Measurements from ENCODE around the gene LIN7B.
A peak's percentile ranks its signal among the peaks of the same experiment; 100 is the strongest.
"Not testable (repeated sequence)": the region's sequence is repeated elsewhere in the genome, so short reads cannot be mapped to it uniquely, and the experiment has no call there.

The LIN7B gene

DNA sequence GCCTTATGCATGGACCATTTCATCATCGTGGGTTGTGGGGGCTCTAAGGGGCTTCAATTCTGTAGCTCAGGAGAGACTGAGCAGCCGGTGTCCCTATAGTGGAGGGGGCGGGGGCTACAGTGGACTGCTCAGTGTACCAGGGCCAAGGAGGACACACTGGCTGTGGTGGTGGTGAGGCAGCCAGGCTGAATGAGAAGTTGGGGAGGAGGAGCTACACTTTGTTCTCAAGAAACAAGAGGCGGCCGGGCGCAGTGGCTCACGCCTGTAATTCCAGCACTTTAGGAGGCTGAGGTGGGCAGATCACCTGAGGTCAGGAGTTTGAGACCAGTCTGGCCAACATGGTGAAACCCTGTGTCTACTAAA lies 32.2 kb downstream of the LIN7B start:
- Histone ChIP-seq H3K27me3 (replicated peaks; ENCODE audit: control insufficient read depth, insufficient read depth, low read length, poor library complexity, severe bottlenecking) (peaks cover 40% of the 10 kb centered on the region), H3K4me1 (ENCODE audit: control insufficient read depth, insufficient read depth, low read length, poor library complexity, severe bottlenecking) (peaks cover 33% of the 10 kb centered on the region)
- not testable (repeated sequence) for H3K27ac ChIP-seq (ENCODE audit: insufficient read depth, low read length, poor library complexity, severe bottlenecking); H3K9me3 ChIP-seq (ENCODE audit: control insufficient read depth, low read length); DNase-seq; H3K4me3 ChIP-seq (ENCODE audit: insufficient read depth, low read depth, low read length, poor library complexity, severe bottlenecking); H3K36me3 ChIP-seq (ENCODE audit: control insufficient read depth, insufficient read depth, low read length)

DNA sequence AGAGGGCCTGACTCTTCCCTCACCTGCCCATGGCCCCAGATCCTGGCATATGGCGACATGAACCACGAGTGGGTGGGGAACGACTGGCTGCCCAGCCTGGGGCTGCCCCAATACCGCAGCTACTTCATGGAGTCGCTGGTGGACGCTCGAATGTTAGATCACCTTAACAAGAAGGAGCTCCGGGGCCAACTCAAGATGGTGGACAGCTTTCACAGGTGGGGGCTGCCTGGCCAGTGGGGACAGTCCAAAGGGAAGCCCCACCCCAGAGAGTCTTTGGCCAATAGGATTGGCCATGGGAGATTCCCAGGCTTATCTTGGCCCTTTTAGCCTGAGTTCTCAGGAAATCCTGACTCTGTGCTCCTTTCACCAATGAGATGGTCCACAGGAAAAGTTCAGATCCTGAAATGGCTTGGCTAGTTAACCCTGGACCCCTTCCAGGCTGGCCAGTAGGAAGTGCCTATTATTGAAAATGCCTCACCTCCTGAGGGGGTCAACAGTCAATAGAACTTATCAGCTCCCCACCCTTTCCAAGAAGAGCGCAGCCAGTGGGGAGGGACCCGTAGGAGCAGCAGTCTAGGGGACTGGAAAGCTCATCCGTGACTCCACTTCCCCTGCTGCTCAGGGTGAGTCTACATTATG lies 34.0 kb downstream of the LIN7B start:
- Histone ChIP-seq H3K27ac (ENCODE audit: insufficient read depth, low read length, poor library complexity, severe bottlenecking) (no peak overlapping the region), H3K9me3 (ENCODE audit: control insufficient read depth, low read length) (no peaks in the 10 kb centered on the region), H3K27me3 (replicated peaks; ENCODE audit: control insufficient read depth, insufficient read depth, low read length, poor library complexity, severe bottlenecking) (peaks cover 45% of the 10 kb centered on the region), H3K4me1 (ENCODE audit: control insufficient read depth, insufficient read depth, low read length, poor library complexity, severe bottlenecking) (peaks cover 30% of the 10 kb centered on the region), H3K4me3 (ENCODE audit: insufficient read depth, low read depth, low read length, poor library complexity, severe bottlenecking) (no peak overlapping the region), H3K36me3 (ENCODE audit: control insufficient read depth, insufficient read depth, low read length) (no peaks in the 10 kb centered on the region)
- DNase-seq = no peak

DNA sequence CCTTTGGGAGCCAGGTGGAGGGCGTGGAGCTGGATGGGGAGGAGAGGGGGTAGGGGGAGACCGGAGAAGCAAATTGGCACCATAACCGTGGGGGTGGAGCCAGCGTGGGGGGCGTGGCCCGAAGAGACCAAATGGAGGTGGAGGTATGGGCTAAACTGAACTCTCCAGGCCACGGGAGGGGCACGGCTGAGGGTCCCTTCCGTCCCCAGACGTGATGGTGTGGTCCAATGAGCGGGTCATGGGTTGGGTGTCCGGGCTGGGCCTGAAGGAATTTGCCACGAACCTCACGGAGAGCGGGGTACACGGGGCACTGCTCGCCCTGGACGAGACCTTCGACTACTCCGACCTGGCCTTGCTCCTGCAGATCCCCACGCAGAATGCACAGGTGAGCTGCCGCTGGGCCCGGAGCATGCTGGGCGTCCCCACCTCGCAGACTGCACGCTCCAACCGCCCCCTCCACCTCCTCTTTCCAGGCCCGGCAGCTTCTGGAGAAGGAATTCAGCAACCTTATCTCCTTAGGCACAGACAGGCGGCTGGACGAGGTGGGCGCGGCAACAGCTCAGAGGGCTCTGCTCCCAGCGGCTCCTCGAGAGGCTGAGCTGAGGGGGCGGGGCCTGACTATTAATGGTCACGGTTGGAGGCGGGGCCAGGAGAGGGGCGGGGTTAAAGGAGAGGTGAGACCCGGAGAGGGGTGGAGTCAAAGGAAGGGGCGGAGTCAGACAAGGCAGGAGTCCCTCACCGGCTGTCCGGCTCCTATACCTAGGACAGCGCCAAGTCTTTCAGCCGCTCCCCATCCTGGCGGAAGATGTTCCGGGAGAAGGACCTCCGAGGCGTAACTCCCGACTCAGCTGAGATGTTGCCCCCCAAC lies 34.8 kb downstream of the LIN7B start:
- peak; percentile 64 to 77 (median 75) for DNase-seq
- peaks cover 30% of the 10 kb centered on the region for H3K4me1 ChIP-seq (ENCODE audit: control insufficient read depth, insufficient read depth, low read length, poor library complexity, severe bottlenecking)
- H3K36me3 ChIP-seq (ENCODE audit: control insufficient read depth, insufficient read depth, low read length) = no peaks in the 10 kb centered on the region
- peak overlapping the region; percentile 59 for H3K4me3 ChIP-seq (ENCODE audit: insufficient read depth, low read depth, low read length, poor library complexity, severe bottlenecking)
- H3K27ac ChIP-seq (ENCODE audit: insufficient read depth, low read length, poor library complexity, severe bottlenecking) = no peak overlapping the region
- H3K9me3 ChIP-seq (ENCODE audit: control insufficient read depth, low read length) = no peaks in the 10 kb centered on the region
- peaks cover 45% of the 10 kb centered on the region for H3K27me3 ChIP-seq (replicated peaks; ENCODE audit: control insufficient read depth, insufficient read depth, low read length, poor library complexity, severe bottlenecking)

DNA sequence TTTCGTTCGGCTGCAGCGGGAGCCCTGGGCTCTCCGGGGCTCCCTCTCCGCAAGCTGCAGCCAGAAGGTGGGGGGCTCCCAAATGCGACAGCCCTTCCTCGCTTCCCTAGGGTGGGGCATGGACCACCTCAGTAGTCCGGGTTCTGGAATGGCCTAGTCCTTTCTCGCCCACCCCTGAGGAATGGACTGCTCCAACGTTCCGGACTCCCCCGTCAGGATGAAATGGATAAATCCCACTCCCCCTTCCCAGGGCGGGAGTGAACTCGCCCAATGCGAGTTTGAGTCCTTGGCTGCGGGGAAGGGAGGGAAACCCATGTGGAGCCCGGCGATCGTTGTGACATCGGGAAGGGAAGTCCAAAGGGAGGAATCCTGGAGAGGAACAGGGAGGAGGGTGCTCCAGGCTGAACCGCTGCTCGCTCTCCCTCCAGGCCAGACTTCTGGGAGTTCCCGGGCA lies 35.5 kb downstream of the LIN7B start:
- H3K27ac ChIP-seq (ENCODE audit: insufficient read depth, low read length, poor library complexity, severe bottlenecking) = no peak overlapping the region
- DNase-seq = no peak
- no peaks in the 10 kb centered on the region for H3K36me3 ChIP-seq (ENCODE audit: control insufficient read depth, insufficient read depth, low read length)
- peaks cover 43% of the 10 kb centered on the region for H3K27me3 ChIP-seq (replicated peaks; ENCODE audit: control insufficient read depth, insufficient read depth, low read length, poor library complexity, severe bottlenecking)
- peak overlapping the region; percentile 59 for H3K4me3 ChIP-seq (ENCODE audit: insufficient read depth, low read depth, low read length, poor library complexity, severe bottlenecking)
- H3K4me1 ChIP-seq (ENCODE audit: control insufficient read depth, insufficient read depth, low read length, poor library complexity, severe bottlenecking) = peaks cover 30% of the 10 kb centered on the region
- H3K9me3 ChIP-seq (ENCODE audit: control insufficient read depth, low read length) = no peaks in the 10 kb centered on the region

- Histone ChIP-seq H3K27ac (ENCODE audit: insufficient read depth, low read length, poor library complexity, severe bottlenecking) (no peak overlapping the region), H3K4me1 (ENCODE audit: control insufficient read depth, insufficient read depth, low read length, poor library complexity, severe bottlenecking) (peaks cover 30% of the 10 kb centered on the region), H3K27me3 (replicated peaks; ENCODE audit: control insufficient read depth, insufficient read depth, low read length, poor library complexity, severe bottlenecking) (peaks cover 43% of the 10 kb centered on the region), H3K9me3 (ENCODE audit: control insufficient read depth, low read length) (no peaks in the 10 kb centered on the region), H3K4me3 (ENCODE audit: insufficient read depth, low read depth, low read length, poor library complexity, severe bottlenecking) (peak overlapping the region; percentile 59), H3K36me3 (ENCODE audit: control insufficient read depth, insufficient read depth, low read length) (no peaks in the 10 kb centered on the region)
- peak in 2 of 3 donors; percentile 20 to 37 for DNase-seq
These were observed 36.2 kb downstream of the LIN7B start for GRCh38 chr19:49150106-49150943.

GRCh38 chr19:49150944-49151243 lies 36.7 kb downstream of the LIN7B start:
- no peak for DNase-seq
- H3K27ac ChIP-seq (ENCODE audit: insufficient read depth, low read length, poor library complexity, severe bottlenecking) = no peak overlapping the region
- H3K36me3 ChIP-seq (ENCODE audit: control insufficient read depth, insufficient read depth, low read length) = no peaks in the 10 kb centered on the region
- H3K27me3 ChIP-seq (replicated peaks; ENCODE audit: control insufficient read depth, insufficient read depth, low read length, poor library complexity, severe bottlenecking) = peaks cover 39% of the 10 kb centered on the region
- no peaks in the 10 kb centered on the region for H3K9me3 ChIP-seq (ENCODE audit: control insufficient read depth, low read length)
- peak overlapping the region; percentile 59 for H3K4me3 ChIP-seq (ENCODE audit: insufficient read depth, low read depth, low read length, poor library complexity, severe bottlenecking)
- peaks cover 30% of the 10 kb centered on the region for H3K4me1 ChIP-seq (ENCODE audit: control insufficient read depth, insufficient read depth, low read length, poor library complexity, severe bottlenecking)

- Histone ChIP-seq H3K4me3 (ENCODE audit: insufficient read depth, low read depth, low read length, poor library complexity, severe bottlenecking) (no peak overlapping the region), H3K36me3 (ENCODE audit: control insufficient read depth, insufficient read depth, low read length) (no peaks in the 10 kb centered on the region), H3K9me3 (ENCODE audit: control insufficient read depth, low read length) (no peaks in the 10 kb centered on the region), H3K27ac (ENCODE audit: insufficient read depth, low read length, poor library complexity, severe bottlenecking) (no peak overlapping the region), H3K27me3 (replicated peaks; ENCODE audit: control insufficient read depth, insufficient read depth, low read length, poor library complexity, severe bottlenecking) (peaks cover 34% of the 10 kb centered on the region), H3K4me1 (ENCODE audit: control insufficient read depth, insufficient read depth, low read length, poor library complexity, severe bottlenecking) (peaks cover 26% of the 10 kb centered on the region)
- DNase-seq = peak in 1 of 3 donors; percentile 26
These were observed 37.3 kb downstream of the LIN7B start for GRCh38 chr19:49151267-49152118.

DNA sequence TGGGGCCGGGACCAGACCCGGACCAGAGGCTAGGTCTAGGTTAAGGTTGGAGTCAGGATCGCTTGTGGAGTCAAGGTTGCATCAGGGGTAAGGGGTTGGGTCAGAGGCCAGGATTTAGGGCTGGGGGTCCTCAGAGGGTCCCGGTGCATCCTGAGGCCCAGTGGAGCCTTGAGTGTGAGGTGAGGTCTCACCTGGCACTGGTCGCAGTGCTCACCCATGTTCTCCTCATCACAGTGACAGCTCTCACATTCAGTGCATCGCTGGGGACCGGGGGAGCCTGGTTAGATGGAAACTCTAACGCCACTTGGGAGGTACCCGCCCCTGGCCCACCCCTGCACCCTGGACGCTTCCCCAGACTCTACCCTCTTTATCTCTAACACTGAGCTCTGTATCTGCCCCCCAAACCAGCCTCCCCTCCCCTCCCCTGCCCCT lies 38.0 kb downstream of the LIN7B start:
- H3K9me3 ChIP-seq (ENCODE audit: control insufficient read depth, low read length) = no peaks in the 10 kb centered on the region
- H3K4me1 ChIP-seq (ENCODE audit: control insufficient read depth, insufficient read depth, low read length, poor library complexity, severe bottlenecking) = peaks cover 26% of the 10 kb centered on the region
- H3K27ac ChIP-seq (ENCODE audit: insufficient read depth, low read length, poor library complexity, severe bottlenecking) = no peak overlapping the region
- no peak for DNase-seq
- H3K36me3 ChIP-seq (ENCODE audit: control insufficient read depth, insufficient read depth, low read length) = no peaks in the 10 kb centered on the region
- H3K4me3 ChIP-seq (ENCODE audit: insufficient read depth, low read depth, low read length, poor library complexity, severe bottlenecking) = no peak overlapping the region
- peaks cover 34% of the 10 kb centered on the region for H3K27me3 ChIP-seq (replicated peaks; ENCODE audit: control insufficient read depth, insufficient read depth, low read length, poor library complexity, severe bottlenecking)

DNA sequence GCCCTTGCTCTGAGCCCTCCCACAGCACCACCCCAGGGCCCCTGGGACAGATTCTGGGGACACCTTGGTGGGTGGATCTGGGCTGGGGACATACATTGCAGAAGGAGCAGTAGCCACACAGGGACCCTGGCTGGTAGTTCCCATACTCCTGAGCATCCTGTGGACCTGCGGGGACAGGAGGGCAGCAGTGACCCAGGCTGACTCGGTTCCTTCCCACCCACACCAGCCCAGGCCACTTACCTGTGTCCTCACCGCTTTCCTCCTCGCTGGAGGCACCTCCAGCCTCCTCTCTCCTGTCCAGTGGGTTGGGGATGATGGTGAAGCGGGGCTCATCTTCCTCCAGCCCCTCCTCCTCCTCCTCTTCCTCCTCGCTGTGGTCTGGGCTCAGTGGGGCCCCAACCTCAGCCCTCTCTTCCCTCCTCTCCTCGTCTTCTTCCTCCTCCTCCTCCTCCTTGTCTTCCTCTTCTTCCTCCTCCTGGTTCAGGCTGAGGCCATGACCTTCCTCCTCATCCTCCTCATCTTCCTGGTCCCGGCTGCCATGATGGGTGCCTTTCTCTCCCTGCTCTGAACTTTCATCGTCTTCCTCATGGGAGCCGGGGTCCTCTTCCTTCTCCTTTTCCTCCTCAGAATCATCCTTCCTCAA lies 39.1 kb downstream of the LIN7B start:
- no peaks in the 10 kb centered on the region for H3K9me3 ChIP-seq (ENCODE audit: control insufficient read depth, low read length)
- no peak overlapping the region for H3K4me3 ChIP-seq (ENCODE audit: insufficient read depth, low read depth, low read length, poor library complexity, severe bottlenecking)
- peaks cover 26% of the 10 kb centered on the region for H3K4me1 ChIP-seq (ENCODE audit: control insufficient read depth, insufficient read depth, low read length, poor library complexity, severe bottlenecking)
- H3K36me3 ChIP-seq (ENCODE audit: control insufficient read depth, insufficient read depth, low read length) = no peaks in the 10 kb centered on the region
- DNase-seq = no peak
- H3K27me3 ChIP-seq (replicated peaks; ENCODE audit: control insufficient read depth, insufficient read depth, low read length, poor library complexity, severe bottlenecking) = peaks cover 45% of the 10 kb centered on the region
- no peak overlapping the region for H3K27ac ChIP-seq (ENCODE audit: insufficient read depth, low read length, poor library complexity, severe bottlenecking)
